ENCODE results near the gene ZNF32.

Gene ZNF32

GRCh38 chr10:43648398-43649184 lies at the start of gene ZNF32:
TSS of gene ZNF32 (minus strand) at chr10:43648881. CDS start at chr10:43646133, 2,748 bp downstream.
- DNase-seq (ENCODE audit: low read depth in 2 of 2) = peak; percentile 51 to 59

- DNase-seq (ENCODE audit: low read depth in 2 of 2) = no peak
These were observed 49.5 kb upstream of the ZNF32 start for GRCh38 chr10:43698156-43698555.

- DNase-seq (ENCODE audit: low read depth in 2 of 2) = no peak
These were observed 48.3 kb upstream of the ZNF32 start for GRCh38 chr10:43696909-43697483.

GRCh38 chr10:43695730-43696129 lies 47.0 kb upstream of the ZNF32 start:
- DNase-seq (ENCODE audit: low read depth in 2 of 2) = no peak

GRCh38 chr10:43695321-43695720 lies 46.6 kb upstream of the ZNF32 start:
- no peak for DNase-seq (ENCODE audit: low read depth in 2 of 2)

GRCh38 chr10:43694526-43694925 lies 45.8 kb upstream of the ZNF32 start:
- no peak for DNase-seq (ENCODE audit: low read depth in 2 of 2)

- DNase-seq (ENCODE audit: low read depth in 2 of 2) = no peak
These were observed 44.9 kb upstream of the ZNF32 start for GRCh38 chr10:43693602-43694001.

- no peak for DNase-seq (ENCODE audit: low read depth in 2 of 2)
These were observed 43.6 kb upstream of the ZNF32 start for GRCh38 chr10:43692051-43692825.

GRCh38 chr10:43691485-43691884 lies 42.8 kb upstream of the ZNF32 start:
- DNase-seq (ENCODE audit: low read depth in 2 of 2) = no peak

GRCh38 chr10:43689955-43690771 lies 41.5 kb upstream of the ZNF32 start:
- DNase-seq (ENCODE audit: low read depth in 2 of 2) = peak; percentile 60 to 75

GRCh38 chr10:43689618-43689954 lies 40.9 kb upstream of the ZNF32 start:
- DNase-seq (ENCODE audit: low read depth in 2 of 2) = no peak

GRCh38 chr10:43689007-43689491 lies 40.4 kb upstream of the ZNF32 start:
- DNase-seq (ENCODE audit: low read depth in 2 of 2) = no peak

- no peak for DNase-seq (ENCODE audit: low read depth in 2 of 2)
These were observed 39.7 kb upstream of the ZNF32 start for GRCh38 chr10:43688348-43688892.

GRCh38 chr10:43687373-43687772 lies 38.7 kb upstream of the ZNF32 start:
- DNase-seq (ENCODE audit: low read depth in 2 of 2) = no peak

GRCh38 chr10:43686414-43686813 lies 37.7 kb upstream of the ZNF32 start:
- no peak for DNase-seq (ENCODE audit: low read depth in 2 of 2)

- DNase-seq (ENCODE audit: low read depth in 2 of 2) = no peak
These were observed 37.1 kb upstream of the ZNF32 start for GRCh38 chr10:43685744-43686143.

- no peak for DNase-seq (ENCODE audit: low read depth in 2 of 2)
These were observed 35.5 kb upstream of the ZNF32 start for GRCh38 chr10:43684292-43684559.

- no peak for DNase-seq (ENCODE audit: low read depth in 2 of 2)
These were observed 35.0 kb upstream of the ZNF32 start for GRCh38 chr10:43683451-43684291.

- no peak for DNase-seq (ENCODE audit: low read depth in 2 of 2)
These were observed 34.3 kb upstream of the ZNF32 start for GRCh38 chr10:43682956-43683355.

GRCh38 chr10:43681721-43682120 lies 33.0 kb upstream of the ZNF32 start:
- DNase-seq (ENCODE audit: low read depth in 2 of 2) = no peak

- no peak for DNase-seq (ENCODE audit: low read depth in 2 of 2)
These were observed 32.5 kb upstream of the ZNF32 start for GRCh38 chr10:43681220-43681619.
